WTC11 (cell line): ENCODE measurements around the gene AP2M1. TPM values are rescaled to one million over a fixed set of nuclear protein-coding genes. Genes with fewer than 3 reads are reported as not detected.

Source experiments
- ATAC-seq: fragments of 200-7000 bp; cut with Tn5 transposase; 2 replicates; pipeline ENCODE4 v1.10.0; 2021; ENCODE audit warnings: mild to moderate bottlenecking, moderate library complexity
- CTCF ChIA-PET: fragments of 300-600 bp; sonication (Branson Sonifier 250); formaldehyde crosslinking; loops from one replicate; lab custom pipeline; 2021; ENCODE audit warnings: antibody characterized with exemption; lab: Charles Lee
- POLR2A ChIA-PET: fragments of 350-600 bp; sonication (Branson Sonifier 250); formaldehyde crosslinking; loops from one replicate; lab custom pipeline; 2021; ENCODE audit warnings: antibody characterized with exemption; lab: Charles Lee
- DNase-seq: peaks from one replicate; pipeline ENCODE4 v3.0.0; 2021; ENCODE audit warnings: low spot score
- H3K27ac Mint-ChIP-seq: 2 replicates; pipeline ENCODE4 v1.8.0; 2021; ENCODE audit warnings: mixed read lengths
- H3K27me3 Mint-ChIP-seq: 2 replicates; pipeline ENCODE4 v1.8.0; 2021; ENCODE audit warnings: low read depth, mild to moderate bottlenecking, moderate library complexity, mixed read lengths
- H3K36me3 Mint-ChIP-seq: 2 replicates; pipeline ENCODE4 v1.8.0; 2021; ENCODE audit warnings: mixed read lengths
- H3K4me1 Mint-ChIP-seq: 2 replicates; pipeline ENCODE4 v1.8.0; 2022; ENCODE audit warnings: mixed read lengths
- H3K4me3 Mint-ChIP-seq: 2 replicates; pipeline ENCODE4 v1.8.0; 2021; ENCODE audit warnings: mild to moderate bottlenecking, moderate library complexity, mixed read lengths
- H3K9me3 Mint-ChIP-seq: 2 replicates; pipeline ENCODE4 v1.8.0; 2021; ENCODE audit warnings: mixed read lengths
- CBFB ChIP-seq: sonication (generic); formaldehyde crosslinking; IDR thresholded peaks from 2 replicates; pipeline ENCODE4 v1.8.1; 2022; ENCODE audit warnings: mild to moderate bottlenecking, low read depth, missing genetic modification reagents
- CREB1 ChIP-seq: sonication (generic); formaldehyde crosslinking; IDR thresholded peaks from 2 replicates; pipeline ENCODE4 v1.8.0; 2023; ENCODE audit warnings: mild to moderate bottlenecking, missing genetic modification reagents
- E2F4 ChIP-seq: sonication (generic); formaldehyde crosslinking; IDR thresholded peaks from 2 replicates; pipeline ENCODE4 v1.8.1; 2022; ENCODE audit warnings: low read depth, mild to moderate bottlenecking, moderate library complexity, missing genetic modification reagents, borderline replicate concordance
- FOXP1 ChIP-seq: sonication (generic); formaldehyde crosslinking; IDR thresholded peaks from 2 replicates; pipeline ENCODE4 v1.8.0; 2022; ENCODE audit warnings: missing genetic modification reagents, mild to moderate bottlenecking, moderate library complexity, borderline replicate concordance
- GTF2I ChIP-seq: fragments of 250-450 bp; sonication (Bioruptor Pico); conservative IDR thresholded peaks from 2 replicates; pipeline ENCODE4 v1.4.0; 2021; ENCODE audit warnings: mild to moderate bottlenecking
- HMGXB4 ChIP-seq: sonication (generic); formaldehyde crosslinking; IDR thresholded peaks from 2 replicates; pipeline ENCODE4 v1.8.1; 2023; ENCODE audit warnings: mild to moderate bottlenecking, moderate library complexity, missing genetic modification reagents
- JAZF1 ChIP-seq: fragments of 250-450 bp; sonication (Bioruptor Pico); IDR thresholded peaks from 2 replicates; pipeline ENCODE4 v1.9.0; 2021; ENCODE audit warnings: moderate library complexity, mild to moderate bottlenecking, inconsistent platforms
- NR1H2 ChIP-seq: sonication (generic); formaldehyde crosslinking; IDR thresholded peaks from 2 replicates; pipeline ENCODE4 v1.9.0; 2021; ENCODE audit warnings: mild to moderate bottlenecking, moderate library complexity, missing genetic modification reagents
- OVOL2 ChIP-seq: fragments of 250-450 bp; sonication (Bioruptor Pico); IDR thresholded peaks from 2 replicates; pipeline ENCODE4 v1.9.0; 2021; ENCODE audit warnings: mild to moderate bottlenecking, borderline replicate concordance
- SMAD3 ChIP-seq: sonication (generic); formaldehyde crosslinking; IDR thresholded peaks from 2 replicates; pipeline ENCODE4 v1.8.0; 2022; ENCODE audit warnings: missing genetic modification reagents, mild to moderate bottlenecking, borderline replicate concordance
- SMAD4 ChIP-seq: sonication (generic); formaldehyde crosslinking; IDR thresholded peaks from 2 replicates; pipeline ENCODE4 v1.8.0; 2022; ENCODE audit warnings: mild to moderate bottlenecking, missing genetic modification reagents
- STAT6 ChIP-seq: sonication (generic); formaldehyde crosslinking; conservative IDR thresholded peaks from 2 replicates; pipeline ENCODE4 v1.8.1; 2023; ENCODE audit warnings: mild to moderate bottlenecking, low read depth, missing genetic modification reagents, moderate library complexity
- TEAD4 ChIP-seq: sonication (generic); formaldehyde crosslinking; IDR thresholded peaks from 2 replicates; pipeline ENCODE4 v1.8.0; 2022; ENCODE audit warnings: mild to moderate bottlenecking, missing genetic modification reagents
- ZNF232 ChIP-seq: sonication (generic); formaldehyde crosslinking; IDR thresholded peaks from 2 replicates; pipeline ENCODE4 v1.8.0; 2022; ENCODE audit warnings: mild to moderate bottlenecking, missing genetic modification reagents
- ZNF416 ChIP-seq: fragments of 250-450 bp; sonication (Bioruptor Pico); IDR thresholded peaks from 2 replicates; pipeline ENCODE4 v1.9.0; 2021; ENCODE audit warnings: mild to moderate bottlenecking, inconsistent platforms
- ZNF423 ChIP-seq: fragments of 250-450 bp; sonication (Bioruptor Pico); IDR thresholded peaks from 2 replicates; pipeline ENCODE4 v2.1.2; 2022; ENCODE audit warnings: mild to moderate bottlenecking, moderate library complexity
- total RNA-seq: library from RNA; stranded (reverse); gene quantifications from 3 replicates; pipeline ENCODE4 v1.2.3, GENCODE V29; 2021
- TF ChIP-seq, protein P1 (sequence below): sonication (generic); formaldehyde crosslinking; IDR thresholded peaks from 2 replicates; pipeline ENCODE4 v1.8.0; 2022; ENCODE audit warnings: missing genetic modification reagents
- TF ChIP-seq, protein P2 (sequence below): fragments of 250-450 bp; sonication (Bioruptor Pico); IDR thresholded peaks from 2 replicates; pipeline ENCODE4 v1.9.0; 2021; ENCODE audit warnings: mild to moderate bottlenecking
- TF ChIP-seq, protein P3 (sequence below): sonication (generic); formaldehyde crosslinking; IDR thresholded peaks from 2 replicates; pipeline ENCODE4 v1.8.1; 2023; ENCODE audit warnings: mild to moderate bottlenecking, missing genetic modification reagents

AP2M1 gene
- total RNA-seq, 1 experiment from 2014 or later, result 399 TPM

DNA sequence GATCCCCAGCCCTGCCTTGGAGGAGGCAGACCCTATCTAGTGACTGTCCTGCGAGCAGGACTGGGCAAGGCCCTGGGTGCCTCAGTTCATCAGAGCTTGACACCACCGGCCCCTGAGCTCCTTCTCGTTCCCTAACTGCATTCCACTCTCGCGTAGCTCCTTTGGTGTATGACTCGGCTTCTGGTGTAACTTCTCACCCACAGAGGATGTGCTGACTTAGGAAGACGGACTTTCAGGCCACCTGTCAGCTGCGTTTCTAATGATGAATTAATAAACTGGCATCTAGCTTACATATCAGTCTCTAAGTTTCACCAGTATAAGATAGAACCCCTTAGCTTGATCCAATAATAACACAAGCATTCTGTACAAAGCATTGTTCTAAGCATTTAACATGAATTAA, 28.9 kb downstream of the AP2M1 start:
- no peaks in the 10 kb centered on the region for H3K36me3 Mint-ChIP-seq
- H3K27me3 Mint-ChIP-seq, result no peaks in the 10 kb centered on the region
- TF ChIP-seq FOXP1 (no peak), JAZF1 (no peak), ZNF423 (CRISPR knock-in tag) (no peak), STAT6 (CRISPR knock-in tag) (no peak), NR1H2 (CRISPR knock-in tag) (no peak), CREB1 (no peak), CBFB (no peak)
- TF ChIP-seq, protein P1, sequence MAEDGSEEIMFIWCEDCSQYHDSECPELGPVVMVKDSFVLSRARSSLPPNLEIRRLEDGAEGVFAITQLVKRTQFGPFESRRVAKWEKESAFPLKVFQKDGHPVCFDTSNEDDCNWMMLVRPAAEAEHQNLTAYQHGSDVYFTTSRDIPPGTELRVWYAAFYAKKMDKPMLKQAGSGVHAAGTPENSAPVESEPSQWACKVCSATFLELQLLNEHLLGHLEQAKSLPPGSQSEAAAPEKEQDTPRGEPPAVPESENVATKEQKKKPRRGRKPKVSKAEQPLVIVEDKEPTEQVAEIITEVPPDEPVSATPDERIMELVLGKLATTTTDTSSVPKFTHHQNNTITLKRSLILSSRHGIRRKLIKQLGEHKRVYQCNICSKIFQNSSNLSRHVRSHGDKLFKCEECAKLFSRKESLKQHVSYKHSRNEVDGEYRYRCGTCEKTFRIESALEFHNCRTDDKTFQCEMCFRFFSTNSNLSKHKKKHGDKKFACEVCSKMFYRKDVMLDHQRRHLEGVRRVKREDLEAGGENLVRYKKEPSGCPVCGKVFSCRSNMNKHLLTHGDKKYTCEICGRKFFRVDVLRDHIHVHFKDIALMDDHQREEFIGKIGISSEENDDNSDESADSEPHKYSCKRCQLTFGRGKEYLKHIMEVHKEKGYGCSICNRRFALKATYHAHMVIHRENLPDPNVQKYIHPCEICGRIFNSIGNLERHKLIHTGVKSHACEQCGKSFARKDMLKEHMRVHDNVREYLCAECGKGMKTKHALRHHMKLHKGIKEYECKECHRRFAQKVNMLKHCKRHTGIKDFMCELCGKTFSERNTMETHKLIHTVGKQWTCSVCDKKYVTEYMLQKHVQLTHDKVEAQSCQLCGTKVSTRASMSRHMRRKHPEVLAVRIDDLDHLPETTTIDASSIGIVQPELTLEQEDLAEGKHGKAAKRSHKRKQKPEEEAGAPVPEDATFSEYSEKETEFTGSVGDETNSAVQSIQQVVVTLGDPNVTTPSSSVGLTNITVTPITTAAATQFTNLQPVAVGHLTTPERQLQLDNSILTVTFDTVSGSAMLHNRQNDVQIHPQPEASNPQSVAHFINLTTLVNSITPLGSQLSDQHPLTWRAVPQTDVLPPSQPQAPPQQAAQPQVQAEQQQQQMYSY (CRISPR knock-in tag), result no peak
- TF ChIP-seq, protein P2, sequence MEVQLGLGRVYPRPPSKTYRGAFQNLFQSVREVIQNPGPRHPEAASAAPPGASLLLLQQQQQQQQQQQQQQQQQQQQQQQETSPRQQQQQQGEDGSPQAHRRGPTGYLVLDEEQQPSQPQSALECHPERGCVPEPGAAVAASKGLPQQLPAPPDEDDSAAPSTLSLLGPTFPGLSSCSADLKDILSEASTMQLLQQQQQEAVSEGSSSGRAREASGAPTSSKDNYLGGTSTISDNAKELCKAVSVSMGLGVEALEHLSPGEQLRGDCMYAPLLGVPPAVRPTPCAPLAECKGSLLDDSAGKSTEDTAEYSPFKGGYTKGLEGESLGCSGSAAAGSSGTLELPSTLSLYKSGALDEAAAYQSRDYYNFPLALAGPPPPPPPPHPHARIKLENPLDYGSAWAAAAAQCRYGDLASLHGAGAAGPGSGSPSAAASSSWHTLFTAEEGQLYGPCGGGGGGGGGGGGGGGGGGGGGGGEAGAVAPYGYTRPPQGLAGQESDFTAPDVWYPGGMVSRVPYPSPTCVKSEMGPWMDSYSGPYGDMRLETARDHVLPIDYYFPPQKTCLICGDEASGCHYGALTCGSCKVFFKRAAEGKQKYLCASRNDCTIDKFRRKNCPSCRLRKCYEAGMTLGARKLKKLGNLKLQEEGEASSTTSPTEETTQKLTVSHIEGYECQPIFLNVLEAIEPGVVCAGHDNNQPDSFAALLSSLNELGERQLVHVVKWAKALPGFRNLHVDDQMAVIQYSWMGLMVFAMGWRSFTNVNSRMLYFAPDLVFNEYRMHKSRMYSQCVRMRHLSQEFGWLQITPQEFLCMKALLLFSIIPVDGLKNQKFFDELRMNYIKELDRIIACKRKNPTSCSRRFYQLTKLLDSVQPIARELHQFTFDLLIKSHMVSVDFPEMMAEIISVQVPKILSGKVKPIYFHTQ, result no peak
- TF ChIP-seq, protein P3, sequence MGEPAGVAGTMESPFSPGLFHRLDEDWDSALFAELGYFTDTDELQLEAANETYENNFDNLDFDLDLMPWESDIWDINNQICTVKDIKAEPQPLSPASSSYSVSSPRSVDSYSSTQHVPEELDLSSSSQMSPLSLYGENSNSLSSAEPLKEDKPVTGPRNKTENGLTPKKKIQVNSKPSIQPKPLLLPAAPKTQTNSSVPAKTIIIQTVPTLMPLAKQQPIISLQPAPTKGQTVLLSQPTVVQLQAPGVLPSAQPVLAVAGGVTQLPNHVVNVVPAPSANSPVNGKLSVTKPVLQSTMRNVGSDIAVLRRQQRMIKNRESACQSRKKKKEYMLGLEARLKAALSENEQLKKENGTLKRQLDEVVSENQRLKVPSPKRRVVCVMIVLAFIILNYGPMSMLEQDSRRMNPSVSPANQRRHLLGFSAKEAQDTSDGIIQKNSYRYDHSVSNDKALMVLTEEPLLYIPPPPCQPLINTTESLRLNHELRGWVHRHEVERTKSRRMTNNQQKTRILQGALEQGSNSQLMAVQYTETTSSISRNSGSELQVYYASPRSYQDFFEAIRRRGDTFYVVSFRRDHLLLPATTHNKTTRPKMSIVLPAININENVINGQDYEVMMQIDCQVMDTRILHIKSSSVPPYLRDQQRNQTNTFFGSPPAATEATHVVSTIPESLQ (CRISPR knock-in tag), result no peak
- TF ChIP-seq, all 79 proteins: peak for 0
- no peaks in the 10 kb centered on the region for H3K9me3 Mint-ChIP-seq
- no peak for DNase-seq
- no peak overlapping the region for H3K4me3 Mint-ChIP-seq
- no peak overlapping the region for H3K27ac Mint-ChIP-seq
- CTCF ChIA-PET, result interaction anchor here (1.5 kb wide), 1 partner anchor 24 kb away, joined by 3 read pairs; no protein-coding TSS in a partner anchor
- ATAC-seq, result no peak
- POLR2A ChIA-PET, result interaction anchor here (0.5 kb wide), 1 partner anchor 11 kb away, joined by 9 read pairs; no protein-coding TSS in a partner anchor
- no peaks in the 10 kb centered on the region for H3K4me1 Mint-ChIP-seq

DNA sequence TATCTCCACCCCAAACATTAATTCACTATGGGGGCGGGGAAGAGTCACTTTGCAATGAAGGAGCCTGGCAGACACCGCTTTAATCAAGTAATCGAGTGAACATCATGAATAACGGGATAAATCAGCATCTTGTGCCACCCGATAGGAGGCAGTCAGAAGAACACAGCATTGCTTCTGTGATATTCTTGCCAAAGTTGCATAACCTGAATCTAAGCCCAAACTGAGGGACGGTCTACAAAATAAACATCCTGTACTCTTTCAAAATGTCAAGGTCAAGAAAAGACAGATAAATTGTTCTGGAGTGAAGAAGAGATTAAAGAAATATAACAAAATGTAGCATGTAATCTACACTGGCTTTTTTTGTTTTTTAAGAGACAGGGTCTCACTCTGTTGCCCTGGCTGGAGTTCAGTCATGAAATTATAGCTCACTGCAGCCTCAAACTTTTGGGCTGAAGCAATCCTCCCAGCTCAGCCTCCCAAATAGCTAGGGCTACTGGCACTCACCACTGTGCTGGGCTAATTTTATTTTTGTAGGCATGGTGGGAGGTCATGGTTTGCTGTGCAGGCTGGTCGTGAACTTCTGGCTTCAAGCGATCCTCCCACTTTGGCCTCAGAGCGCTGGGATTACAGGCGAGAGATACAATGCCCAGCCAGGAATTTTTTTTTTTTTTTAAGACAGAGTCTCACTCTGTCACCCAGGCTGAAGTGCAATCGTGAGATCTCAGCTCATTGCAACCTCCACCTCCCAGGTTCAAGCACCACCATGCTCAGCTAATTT, 34.7 kb downstream of the AP2M1 start:
- no peak for TF ChIP-seq FOXP1
- no peak for TF ChIP-seq TEAD4
- no peak for TF ChIP-seq OVOL2 (CRISPR knock-in tag)
- no peak for TF ChIP-seq ZNF232 (CRISPR knock-in tag)
- TF ChIP-seq ZNF416 (CRISPR knock-in tag), result no peak
- no peak for TF ChIP-seq GTF2I (CRISPR knock-in tag)
- no peak for TF ChIP-seq SMAD3 (CRISPR knock-in tag)
- no peak for TF ChIP-seq SMAD4 (CRISPR knock-in tag)
- no peak for TF ChIP-seq E2F4 (CRISPR knock-in tag)
- TF ChIP-seq HMGXB4 (CRISPR knock-in tag), result no peak
- no peak overlapping the region for H3K4me3 Mint-ChIP-seq
- POLR2A ChIA-PET, result no interaction called here
- CTCF ChIA-PET, result interaction anchor here (1.3 to 4.0 kb wide), 3 partner anchors 11 to 305 kb away, joined by 4 to 19 read pairs (median 8); no protein-coding TSS in a partner anchor
- DNase-seq (no peak), ATAC-seq (no peak)
- no peaks in the 10 kb centered on the region for H3K4me1 Mint-ChIP-seq
- H3K9me3 Mint-ChIP-seq, result no peaks in the 10 kb centered on the region
- no peaks in the 10 kb centered on the region; the same call in 1 of the 2 replicates for H3K27me3 Mint-ChIP-seq
- no peak overlapping the region for H3K27ac Mint-ChIP-seq
- no peaks in the 10 kb centered on the region for H3K36me3 Mint-ChIP-seq
